Measurements from ENCODE around the gene RBM20.
"Not testable (repeated sequence)": the region's sequence is repeated elsewhere in the genome, so short reads cannot be mapped to it uniquely, and the experiment has no call there.

RBM20 gene

DNA sequence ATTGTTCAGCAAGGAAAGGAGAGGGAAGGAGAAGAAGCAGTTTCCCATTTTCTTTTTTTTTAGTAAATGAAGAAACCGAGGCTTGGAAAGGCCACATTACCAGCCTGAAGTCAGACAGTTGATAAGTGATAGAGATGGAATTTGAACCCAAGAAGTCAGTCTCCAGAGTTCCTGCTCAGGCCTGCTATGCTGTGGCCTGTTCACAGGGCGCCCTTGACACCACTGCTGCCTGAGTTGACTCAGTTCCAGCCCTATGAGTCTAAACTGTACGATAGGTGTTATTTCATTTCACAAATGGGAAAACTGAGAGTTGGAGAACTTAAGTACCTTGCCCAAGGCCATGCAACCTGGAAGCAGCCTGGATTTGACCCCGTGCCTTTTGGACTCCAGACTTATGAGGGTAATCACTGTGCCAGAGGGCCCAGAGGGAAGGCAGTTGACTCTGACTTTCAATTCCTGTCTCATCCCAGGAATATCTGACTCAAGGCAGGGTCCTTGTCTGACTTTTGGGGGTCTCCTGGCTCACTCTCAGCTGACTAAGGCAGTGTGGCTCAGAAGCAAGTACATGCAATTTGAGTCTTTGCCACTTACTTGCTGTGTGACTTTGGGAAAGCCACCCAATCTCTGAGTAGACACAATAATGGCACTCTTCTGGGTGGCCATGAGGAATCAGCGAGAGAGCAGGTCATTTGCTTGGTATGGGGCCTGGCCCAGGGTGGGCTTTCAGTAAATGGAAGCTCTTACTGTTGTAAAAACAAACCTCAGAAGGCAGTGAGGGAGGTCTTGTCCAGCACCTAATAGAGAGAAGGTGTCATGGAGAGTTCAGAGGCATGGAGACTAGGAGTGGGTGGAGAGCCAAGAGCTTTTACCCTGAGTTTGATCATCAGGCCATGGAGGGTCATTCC lies 17.9 kb upstream of the RBM20 start:
- DNase-seq, result no peak

DNA sequence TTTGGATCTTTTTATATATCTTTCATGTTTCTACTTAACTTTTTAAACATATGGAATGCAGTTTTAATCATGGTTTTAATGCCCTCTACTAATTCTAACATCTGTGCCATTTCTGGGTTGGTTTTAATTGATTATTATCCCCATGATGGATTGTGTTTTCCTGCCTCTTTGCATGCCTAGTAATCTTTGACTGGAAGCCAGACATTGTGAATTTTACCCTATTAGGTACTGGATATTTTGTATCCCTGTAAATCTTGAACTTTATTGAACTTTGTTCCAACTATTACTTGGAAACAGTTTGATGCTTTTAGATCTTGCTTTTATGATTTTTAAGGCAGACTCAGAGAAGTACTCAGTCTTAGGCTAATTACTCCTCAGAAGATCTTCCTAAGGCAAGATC lies 16.0 kb upstream of the RBM20 start:
- DNase-seq, result no peak

DNA sequence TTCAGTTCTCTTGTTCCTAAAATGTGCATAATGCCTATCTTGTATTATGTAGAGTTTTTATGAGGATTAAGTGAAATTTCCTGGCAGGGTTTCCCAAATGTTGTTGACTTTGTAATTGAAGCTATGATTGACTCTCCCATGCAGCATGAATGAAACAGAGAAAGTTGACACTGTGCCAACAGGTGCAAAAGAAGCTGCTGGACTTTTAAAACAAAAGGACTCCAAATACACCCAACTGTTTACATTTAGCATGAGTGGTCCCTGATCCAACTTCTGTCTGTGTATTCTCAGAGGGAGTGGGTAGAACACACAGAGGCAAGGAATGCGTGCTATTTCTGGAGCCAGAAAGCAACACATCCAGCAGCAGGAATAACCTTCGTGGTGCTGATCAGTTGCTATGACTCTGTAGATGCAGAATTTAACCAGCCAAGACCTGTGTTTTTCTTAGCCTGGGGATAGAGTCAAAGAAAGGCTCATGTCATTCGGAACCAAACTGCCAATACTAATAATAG lies 14.4 kb upstream of the RBM20 start:
- DNase-seq, result no peak

DNA sequence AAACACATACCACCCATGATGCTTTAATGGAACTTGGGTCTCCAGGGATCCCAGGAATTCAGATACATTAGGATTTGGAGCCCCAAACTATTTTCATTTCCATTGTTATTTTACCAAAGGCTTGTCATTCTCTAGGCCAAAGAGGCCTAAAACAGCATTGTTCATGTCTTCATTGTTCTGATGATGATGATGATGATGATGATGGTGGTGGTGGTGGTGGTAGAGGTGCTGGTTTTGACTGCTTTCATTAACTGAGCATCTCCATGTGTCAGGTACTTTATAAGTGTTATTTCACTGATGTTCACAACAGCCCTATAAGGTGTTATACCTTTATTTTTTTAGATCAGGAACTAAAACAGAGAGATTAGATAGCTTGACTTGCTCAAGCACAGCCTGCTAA lies 12.2 kb upstream of the RBM20 start:
- no peak for DNase-seq

DNA sequence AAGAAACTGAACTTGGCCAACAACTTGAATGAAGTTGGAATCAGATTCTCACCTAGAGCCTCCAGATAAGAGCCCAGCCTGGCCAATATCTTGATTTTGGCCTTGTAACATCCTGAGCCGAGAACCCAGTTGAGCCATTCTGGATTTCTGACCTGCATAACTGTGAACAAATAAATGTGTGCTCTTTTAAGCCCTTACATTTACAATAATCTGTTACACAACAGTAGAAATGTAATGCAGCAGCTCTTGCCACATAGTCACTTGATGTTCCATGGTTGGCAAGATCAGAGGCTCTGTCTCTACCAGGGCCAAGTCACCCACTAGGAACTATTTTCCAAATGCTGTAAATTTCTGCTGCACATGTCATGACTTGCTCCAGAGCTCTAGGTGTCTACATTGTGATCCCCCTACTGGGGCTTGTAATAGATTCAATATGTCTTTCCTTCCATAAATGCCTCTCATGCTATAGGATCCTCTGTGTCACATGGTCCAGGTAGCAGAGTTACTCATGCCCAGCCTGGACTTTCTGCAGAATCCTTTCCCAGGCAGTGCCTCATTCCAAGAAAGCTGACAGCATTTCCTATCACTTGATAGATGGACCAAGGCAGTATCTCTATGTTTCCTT lies 11.4 kb upstream of the RBM20 start:
- no peak for DNase-seq

DNA sequence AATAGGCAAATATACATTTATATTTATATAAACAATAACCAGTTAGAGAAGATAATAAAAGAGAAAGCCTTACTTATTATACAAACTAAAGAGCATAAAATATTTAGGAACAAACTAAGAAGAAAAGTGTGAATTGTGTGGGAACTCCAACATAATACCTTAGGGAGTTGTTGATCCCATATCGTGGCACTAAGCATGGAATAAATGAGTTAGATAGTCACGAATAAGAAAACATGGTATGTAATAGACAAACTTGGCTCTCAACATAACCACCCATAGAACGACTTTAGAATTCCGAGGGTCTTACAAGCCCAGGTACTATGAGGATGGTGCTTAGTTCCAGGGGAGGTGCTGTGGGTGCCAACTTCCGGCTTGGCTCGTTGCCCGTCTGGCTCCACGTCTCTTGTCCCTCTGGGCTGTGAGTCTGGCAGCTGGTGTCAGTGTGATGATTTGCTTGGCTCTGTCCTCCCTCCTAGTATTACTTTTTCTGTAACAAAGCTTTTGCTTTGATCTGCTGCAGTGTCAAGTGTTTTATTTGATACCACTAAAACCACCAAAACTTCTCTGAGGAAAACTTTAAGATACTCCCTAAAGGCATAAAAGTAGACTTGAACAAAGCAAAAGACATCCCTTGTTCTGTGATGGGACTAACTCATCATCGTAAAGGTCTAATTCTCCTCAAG lies 9.5 kb upstream of the RBM20 start:
- no peak for DNase-seq

DNA sequence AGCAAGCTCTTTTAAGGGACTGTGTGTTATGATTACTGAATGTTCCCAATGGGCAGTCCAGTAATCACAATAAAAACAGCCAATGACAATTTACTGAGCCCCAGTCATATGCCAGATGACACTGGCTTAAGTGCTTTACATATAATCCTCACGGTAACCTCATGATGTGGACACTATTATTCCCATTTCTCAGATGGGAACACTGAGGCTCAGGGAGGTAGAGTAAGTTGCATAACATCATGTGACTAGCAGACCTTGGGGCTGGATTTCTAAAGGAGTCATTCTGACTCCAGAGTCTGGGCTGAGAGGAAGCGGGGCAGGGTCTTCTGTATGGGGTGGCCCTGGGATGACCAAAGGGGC lies 7.6 kb upstream of the RBM20 start:
- no peak for DNase-seq

DNA sequence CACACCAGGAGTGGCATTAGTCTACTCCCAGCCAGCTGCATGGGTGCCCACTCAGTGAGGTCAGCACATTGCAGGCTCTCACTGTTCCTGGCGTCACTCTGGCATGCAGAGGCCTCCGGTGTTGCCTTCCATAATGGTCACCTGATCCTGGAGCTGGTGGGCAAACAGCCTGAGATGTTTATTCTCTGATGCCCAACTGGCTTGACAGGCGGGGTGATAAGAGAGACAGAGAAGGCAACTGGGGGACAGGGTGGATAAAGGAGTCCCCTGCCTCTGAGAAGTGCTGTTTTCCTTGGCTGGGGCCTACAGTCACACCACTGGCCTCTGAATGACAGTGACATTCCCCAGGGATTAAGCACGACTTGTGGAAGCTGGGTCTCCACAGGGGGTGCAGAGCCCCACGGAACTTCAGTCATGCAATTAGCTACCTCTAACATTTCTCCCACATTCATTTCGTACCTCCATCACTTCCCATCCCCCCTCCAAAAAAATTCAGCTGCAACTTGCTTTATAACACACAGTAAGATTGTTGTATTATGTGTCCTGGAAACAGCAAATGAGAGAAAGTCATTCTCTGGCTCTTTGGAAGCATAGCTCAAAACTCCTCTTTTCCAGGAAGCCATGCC lies 7.1 kb upstream of the RBM20 start:
- no peak for DNase-seq

DNA sequence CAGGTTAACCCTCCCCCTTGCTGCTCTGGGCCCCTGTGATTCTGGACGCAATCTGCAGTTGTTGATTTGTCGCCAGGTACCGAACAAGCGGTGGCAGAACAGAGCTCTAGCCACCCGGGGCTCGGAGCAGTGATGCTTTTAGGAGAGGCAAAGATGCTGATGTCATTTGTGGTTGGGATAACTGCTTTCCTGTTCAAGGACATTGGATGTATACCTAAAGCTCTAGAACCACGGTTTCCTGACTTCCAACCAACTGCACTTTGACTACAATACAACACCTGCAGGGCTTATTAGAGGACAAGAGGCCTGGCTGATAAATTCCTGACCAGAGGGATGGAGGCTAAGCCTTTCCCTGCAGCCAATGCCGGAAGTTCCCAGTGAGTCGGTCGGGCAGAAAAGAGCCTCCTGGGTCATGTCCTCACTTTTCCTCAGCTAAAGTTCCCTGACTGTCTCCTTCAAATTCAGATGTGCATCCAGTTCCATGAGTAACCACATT lies 6.5 kb upstream of the RBM20 start:
- no peak for DNase-seq

DNA sequence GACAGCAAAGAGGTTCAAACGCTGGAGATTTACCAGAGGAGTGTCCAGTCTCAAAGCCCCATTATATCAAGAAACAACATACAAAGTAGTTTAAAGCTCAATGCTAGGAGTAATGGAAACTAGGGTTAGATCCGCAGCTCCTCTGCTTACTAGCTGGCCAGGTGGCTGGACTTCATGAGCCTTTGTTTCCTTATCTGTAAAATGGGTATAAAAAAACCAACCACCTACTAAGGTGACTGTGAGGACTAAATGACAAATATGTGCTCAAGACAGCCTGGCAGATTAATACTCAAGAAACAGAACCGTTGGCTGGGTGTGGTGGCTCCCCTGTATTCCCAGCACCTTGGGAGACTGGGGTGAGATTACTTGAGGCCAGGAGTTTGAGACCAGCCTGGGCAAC lies 5.8 kb upstream of the RBM20 start:
- no peak for DNase-seq

DNA sequence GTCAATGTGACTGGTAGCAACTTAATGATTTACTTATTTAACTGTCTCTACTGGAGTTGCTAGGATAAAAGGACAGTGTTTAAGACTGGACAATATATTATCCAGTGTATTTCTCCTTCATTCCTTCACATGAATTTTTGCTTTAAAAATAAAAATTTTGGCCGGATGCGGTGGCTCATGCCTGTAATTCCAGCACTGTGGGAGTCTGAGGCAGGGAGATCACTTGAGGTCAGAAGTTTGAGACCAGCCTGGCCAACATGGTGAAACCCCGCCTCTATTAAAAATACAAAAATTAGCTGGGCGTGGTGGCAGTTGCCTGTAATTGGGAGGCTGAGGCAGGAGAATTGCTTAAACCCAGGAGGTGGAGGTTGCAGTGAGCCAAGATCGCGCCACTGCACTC lies 5.1 kb upstream of the RBM20 start:
- not testable (repeated sequence) for DNase-seq

DNA sequence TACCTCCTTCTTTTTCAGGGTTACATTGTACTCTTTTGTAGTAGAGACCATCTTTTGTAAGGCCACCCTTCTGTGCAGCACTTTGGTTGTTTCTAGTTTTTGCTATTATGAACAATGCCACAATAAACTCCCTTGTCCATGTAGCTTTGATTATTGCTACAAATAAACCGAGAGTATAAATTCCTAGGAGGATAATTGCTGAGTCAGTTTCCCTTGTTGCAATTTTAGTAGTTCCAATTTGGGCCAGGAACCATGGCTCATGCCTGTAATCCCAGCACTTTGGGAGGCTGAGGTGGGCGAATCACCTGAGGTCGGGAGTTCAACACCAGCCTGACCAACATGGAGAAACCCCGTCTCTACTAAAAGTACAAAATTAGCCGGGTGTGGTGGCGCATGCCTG lies 4.3 kb upstream of the RBM20 start:
- not testable (repeated sequence) for DNase-seq

DNA sequence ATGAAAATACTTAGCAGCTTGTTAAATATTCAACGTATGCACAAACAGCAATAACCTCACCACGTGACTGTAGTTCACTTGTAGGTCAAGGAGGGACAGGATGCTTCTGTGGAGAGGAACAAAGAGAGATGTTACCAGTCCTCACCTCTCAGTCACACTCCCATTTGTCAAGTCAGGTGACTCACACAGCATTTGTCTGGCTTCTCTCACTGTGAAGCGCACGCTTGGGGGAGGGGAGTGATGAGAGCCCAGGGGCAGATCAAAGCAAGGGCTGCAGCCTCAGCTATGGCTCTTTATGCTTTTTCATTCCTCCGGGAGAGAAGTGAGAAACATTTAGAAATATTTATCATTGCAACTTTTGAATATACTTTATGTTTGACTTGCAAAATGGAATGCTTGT lies 2.9 kb upstream of the RBM20 start:
- DNase-seq, result peak in 1 of 2 donors; percentile 26

DNA sequence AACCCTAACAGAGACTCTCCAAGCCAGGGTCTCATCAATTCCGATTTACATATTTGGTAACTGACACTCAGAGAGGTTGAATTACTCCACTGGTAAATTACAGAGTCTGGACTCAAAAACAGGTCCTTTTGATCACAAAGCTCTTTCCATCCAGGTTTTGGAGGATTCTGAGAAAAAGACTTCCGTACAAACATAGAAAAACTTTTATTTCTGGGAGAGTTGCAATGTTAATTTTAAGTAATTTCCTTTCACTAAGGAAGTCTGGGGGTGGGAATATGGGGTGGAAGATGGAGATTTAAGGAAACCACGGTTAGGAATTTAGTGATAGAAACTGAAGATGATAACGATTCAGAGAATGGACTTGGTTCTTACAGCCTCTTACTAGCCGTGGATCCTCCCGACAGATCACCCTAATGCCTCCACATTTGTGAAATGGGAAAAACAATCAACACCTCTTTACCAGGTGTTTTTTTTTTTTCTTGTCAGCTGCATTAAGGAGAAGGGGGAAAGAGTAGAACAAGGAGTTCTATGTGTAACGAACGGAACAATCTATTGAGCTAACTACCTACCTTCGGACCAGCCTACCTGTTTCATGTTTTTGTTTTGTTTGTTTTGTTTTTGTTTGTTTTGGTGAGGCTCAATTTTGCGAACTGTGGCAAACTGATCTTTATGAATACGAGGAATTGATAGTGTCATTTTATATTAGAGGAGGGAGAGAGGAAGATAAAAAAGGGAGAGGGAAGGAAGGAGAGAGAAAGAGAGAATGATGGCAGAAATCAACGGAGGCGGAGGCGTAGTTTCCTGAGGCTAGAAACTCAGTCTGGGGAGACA lies 1.7 kb upstream of the RBM20 start:
- DNase-seq, result no peak

DNA sequence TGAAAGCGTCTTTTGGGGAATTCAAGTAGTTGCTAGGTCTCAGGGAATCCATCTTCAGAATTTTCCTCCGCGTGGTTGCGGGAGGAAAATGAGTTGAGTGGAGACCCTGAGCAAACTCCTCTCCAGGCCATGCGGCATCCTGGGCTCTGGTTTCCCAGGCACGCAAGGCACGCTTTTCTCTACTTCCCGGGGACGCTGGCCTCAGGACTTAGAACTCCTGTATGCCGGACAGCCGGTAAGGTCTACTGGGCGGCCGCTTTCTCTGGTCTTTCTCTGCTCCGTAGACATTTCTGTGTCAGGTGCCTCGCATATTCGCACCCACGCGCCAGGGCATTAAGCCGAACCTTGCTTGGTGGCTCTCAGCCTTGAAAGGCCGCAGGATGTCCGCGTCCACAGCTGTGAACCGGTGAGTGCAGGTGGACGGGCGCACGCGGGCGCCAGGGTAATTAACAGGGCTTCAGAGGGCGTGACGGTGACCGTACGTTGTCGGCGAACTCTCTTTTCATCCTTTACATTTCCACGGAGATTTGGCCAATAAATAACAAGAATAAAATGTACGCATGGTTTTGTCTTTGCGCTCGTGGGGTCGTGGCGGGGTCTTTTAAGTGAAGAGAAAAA lies 992 bp upstream of the RBM20 start:
- DNase-seq, result no peak

DNA sequence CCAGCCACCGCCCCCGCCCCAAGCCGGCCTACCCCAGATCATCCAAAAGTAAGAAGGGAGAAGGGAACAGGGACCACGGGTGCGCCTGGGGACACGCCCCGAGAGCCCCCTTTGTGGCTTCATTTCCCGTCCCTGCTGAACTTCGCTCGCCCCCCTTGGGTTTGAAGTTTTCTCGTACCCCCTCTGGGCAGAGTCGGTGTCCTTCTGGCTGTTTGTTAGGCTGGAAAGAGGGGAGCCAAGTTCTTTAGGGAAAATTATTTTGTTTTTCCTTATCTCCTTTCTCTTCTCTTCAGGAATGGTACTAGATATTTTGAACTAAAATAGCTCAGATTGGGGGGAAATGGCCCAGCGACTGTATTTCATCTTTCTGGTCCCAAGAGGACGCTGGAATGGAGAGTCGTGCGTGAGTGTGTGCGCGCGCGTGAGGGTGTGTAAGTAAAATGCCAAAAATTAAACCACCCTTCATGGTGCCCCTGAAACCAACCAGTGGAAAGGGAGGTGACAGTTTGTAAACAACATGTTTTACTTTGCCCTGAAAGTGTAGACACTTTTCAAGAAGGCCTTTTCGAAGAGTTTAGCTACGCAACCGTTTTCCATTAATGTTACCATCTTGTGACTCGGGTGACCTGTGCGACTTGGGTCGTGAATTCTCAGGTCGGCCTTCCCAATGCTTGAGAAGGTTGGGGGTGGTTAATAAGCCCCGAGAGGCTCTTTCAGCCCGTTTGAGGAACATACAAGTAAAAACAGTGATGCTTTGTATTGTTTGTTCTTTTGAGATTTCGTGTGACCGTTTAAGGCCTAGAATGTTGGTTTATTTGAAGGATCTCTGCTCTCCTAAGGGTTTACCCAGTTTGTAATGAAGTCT lies 694 bp downstream of the RBM20 start:
- DNase-seq, result no peak

DNA sequence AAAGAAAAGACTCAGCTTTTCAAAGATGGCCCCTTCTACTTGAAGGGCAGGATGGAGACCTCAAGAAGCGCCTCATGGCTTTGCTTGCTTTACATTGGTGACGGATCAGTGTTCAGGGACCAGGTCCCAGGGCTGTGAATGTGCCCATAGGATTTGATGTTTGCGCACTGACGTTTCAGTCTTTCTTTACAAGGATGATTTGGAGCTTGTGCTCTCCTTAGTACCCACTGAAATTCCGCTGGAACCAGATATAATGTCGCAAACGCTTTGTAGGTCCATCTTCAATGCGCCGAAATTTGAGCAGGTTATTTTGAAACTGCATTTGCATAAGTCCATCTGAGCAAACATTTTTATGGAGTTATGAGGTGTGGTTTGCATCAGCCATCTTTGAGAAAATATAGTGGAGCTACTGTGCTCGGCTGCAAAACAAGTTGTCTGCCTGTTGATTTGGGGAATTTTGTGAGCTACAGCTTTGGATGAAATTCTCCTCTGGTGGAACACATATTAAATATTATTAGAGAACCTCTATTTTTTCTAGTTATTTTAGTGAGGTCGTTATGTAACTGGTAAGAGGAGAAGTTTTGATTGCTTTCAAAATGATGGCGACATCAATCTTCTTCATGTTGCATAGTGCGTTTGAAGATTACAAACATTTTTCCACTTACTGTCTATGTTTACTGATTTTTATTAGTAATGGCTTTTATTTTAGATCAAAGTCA lies 2.4 kb downstream of the RBM20 start:
- no peak for DNase-seq

DNA sequence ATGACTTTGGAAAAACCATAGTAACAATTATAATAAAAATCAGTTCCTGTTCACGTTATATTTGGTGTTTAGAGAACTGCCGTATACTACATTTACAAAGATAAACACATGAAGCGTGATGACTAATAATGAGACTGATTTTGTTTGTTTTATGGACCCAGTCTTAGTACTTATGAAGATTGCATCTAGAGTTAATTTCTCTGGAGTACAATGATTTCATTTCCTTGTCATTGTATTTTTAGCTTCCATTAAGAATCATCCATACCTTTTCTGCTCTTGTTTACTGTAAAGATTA lies 2.9 kb downstream of the RBM20 start:
- DNase-seq, result no peak

DNA sequence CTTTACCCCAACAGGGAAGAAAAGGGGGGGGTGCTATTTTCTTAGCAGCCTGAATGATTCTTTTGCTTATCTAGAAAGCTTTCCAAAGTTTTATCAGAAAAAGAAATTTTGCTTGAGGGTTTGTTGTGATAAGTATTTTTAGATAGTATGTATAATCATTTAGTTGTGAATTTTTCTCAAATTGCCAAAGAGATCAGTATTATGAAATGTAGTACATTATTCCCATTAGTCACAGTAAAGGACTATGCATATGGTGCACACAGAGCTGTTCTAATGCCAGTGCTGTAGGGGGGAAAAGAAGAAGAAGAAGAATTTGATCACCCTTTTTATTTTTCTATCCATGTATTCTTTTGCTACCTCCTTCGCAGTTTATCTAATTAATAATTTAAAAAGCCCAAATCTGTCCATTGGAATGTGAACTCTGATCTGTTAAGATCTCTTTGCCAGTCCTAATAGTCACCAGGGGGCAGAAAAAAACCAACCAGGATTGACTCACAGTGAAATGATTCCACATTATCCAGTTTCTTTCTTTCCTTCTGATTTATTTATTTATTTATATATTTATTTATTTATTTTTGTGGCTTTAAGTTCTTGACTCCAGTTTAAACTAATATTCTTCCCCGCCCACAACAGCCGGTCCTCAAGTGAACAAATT lies 4.7 kb downstream of the RBM20 start:
- DNase-seq, result no peak
